ENCODE data around the gene NYAP1. TPM values are rescaled to one million over a fixed set of nuclear protein-coding genes. Genes with fewer than 3 reads are reported as not detected.

Gene NYAP1
- total and polyA plus RNA-seq, 2 of the 8 experiments (the other 6 are each of a cell fraction or from before 2014, with no cell fraction given): 1.9 to 4.6 TPM

DNA sequence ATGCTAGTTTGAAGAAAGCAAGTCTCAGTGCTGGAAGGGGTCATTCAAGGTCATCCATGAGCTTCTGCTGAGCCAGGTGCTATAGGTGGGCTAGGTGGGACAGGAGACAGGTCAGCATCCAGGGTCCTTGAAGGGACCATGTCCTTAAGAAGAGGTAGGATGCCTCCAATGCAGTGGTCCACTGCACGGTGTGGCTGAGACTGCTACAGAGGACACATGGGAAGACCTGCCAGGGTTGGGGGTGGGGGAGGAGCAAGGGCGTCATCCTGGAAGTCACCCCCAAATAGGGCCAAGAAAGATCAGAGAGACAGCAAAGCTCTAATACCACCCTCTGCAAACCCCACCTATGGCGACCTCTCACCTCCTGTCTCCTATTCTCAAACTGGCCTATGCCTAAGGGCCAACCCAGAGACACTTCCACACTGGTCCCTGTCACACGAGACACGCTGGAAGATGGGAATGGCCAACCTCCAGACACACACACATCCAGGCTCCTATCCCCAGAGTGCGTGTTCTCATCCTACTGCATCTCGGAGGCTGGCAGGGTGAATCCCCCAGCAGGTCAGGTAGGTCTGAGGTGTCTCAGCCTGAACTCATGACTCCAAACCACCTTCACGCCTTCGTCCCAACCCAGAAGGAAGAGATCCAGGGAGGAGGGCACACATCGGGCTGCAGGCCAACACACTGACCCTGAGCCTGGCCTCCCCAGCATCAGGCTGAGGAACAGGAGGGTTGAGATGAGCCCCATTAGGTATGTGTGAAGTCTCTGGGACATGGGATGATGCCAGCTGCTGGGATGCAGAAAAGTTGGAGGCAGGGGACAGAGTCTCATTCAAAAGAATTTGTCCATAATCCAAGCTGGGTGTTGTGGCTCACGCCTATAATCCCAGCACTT, 41.8 kb upstream of the NYAP1 start (continued):
- TF ChIP-seq, protein P1, sequence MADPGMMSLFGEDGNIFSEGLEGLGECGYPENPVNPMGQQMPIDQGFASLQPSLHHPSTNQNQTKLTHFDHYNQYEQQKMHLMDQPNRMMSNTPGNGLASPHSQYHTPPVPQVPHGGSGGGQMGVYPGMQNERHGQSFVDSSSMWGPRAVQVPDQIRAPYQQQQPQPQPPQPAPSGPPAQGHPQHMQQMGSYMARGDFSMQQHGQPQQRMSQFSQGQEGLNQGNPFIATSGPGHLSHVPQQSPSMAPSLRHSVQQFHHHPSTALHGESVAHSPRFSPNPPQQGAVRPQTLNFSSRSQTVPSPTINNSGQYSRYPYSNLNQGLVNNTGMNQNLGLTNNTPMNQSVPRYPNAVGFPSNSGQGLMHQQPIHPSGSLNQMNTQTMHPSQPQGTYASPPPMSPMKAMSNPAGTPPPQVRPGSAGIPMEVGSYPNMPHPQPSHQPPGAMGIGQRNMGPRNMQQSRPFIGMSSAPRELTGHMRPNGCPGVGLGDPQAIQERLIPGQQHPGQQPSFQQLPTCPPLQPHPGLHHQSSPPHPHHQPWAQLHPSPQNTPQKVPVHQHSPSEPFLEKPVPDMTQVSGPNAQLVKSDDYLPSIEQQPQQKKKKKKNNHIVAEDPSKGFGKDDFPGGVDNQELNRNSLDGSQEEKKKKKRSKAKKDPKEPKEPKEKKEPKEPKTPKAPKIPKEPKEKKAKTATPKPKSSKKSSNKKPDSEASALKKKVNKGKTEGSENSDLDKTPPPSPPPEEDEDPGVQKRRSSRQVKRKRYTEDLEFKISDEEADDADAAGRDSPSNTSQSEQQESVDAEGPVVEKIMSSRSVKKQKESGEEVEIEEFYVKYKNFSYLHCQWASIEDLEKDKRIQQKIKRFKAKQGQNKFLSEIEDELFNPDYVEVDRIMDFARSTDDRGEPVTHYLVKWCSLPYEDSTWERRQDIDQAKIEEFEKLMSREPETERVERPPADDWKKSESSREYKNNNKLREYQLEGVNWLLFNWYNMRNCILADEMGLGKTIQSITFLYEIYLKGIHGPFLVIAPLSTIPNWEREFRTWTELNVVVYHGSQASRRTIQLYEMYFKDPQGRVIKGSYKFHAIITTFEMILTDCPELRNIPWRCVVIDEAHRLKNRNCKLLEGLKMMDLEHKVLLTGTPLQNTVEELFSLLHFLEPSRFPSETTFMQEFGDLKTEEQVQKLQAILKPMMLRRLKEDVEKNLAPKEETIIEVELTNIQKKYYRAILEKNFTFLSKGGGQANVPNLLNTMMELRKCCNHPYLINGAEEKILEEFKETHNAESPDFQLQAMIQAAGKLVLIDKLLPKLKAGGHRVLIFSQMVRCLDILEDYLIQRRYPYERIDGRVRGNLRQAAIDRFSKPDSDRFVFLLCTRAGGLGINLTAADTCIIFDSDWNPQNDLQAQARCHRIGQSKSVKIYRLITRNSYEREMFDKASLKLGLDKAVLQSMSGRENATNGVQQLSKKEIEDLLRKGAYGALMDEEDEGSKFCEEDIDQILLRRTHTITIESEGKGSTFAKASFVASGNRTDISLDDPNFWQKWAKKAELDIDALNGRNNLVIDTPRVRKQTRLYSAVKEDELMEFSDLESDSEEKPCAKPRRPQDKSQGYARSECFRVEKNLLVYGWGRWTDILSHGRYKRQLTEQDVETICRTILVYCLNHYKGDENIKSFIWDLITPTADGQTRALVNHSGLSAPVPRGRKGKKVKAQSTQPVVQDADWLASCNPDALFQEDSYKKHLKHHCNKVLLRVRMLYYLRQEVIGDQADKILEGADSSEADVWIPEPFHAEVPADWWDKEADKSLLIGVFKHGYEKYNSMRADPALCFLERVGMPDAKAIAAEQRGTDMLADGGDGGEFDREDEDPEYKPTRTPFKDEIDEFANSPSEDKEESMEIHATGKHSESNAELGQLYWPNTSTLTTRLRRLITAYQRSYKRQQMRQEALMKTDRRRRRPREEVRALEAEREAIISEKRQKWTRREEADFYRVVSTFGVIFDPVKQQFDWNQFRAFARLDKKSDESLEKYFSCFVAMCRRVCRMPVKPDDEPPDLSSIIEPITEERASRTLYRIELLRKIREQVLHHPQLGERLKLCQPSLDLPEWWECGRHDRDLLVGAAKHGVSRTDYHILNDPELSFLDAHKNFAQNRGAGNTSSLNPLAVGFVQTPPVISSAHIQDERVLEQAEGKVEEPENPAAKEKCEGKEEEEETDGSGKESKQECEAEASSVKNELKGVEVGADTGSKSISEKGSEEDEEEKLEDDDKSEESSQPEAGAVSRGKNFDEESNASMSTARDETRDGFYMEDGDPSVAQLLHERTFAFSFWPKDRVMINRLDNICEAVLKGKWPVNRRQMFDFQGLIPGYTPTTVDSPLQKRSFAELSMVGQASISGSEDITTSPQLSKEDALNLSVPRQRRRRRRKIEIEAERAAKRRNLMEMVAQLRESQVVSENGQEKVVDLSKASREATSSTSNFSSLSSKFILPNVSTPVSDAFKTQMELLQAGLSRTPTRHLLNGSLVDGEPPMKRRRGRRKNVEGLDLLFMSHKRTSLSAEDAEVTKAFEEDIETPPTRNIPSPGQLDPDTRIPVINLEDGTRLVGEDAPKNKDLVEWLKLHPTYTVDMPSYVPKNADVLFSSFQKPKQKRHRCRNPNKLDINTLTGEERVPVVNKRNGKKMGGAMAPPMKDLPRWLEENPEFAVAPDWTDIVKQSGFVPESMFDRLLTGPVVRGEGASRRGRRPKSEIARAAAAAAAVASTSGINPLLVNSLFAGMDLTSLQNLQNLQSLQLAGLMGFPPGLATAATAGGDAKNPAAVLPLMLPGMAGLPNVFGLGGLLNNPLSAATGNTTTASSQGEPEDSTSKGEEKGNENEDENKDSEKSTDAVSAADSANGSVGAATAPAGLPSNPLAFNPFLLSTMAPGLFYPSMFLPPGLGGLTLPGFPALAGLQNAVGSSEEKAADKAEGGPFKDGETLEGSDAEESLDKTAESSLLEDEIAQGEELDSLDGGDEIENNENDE (IDR thresholded peaks at IDR 0.05; ENCODE audit: insufficient replicate concordance, low read length): no peak
- TF ChIP-seq, protein P2, sequence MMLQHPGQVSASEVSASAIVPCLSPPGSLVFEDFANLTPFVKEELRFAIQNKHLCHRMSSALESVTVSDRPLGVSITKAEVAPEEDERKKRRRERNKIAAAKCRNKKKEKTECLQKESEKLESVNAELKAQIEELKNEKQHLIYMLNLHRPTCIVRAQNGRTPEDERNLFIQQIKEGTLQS (IDR thresholded peaks at IDR 0.05; ENCODE audit: insufficient read depth, low read depth, low read length): no peak
- TF ChIP-seq ZNF274 (IDR thresholded peaks at IDR 0.05; ENCODE audit: borderline replicate concordance, extremely low read depth, low read length) (no peak), EGR1 (IDR thresholded peaks at IDR 0.05; ENCODE audit: borderline replicate concordance, low read depth, low read length) (no peak), KDM4A (IDR thresholded peaks at IDR 0.05; ENCODE audit: low read depth, low read length, severe bottlenecking) (no peak), TBP (IDR thresholded peaks at IDR 0.05; ENCODE audit: low read depth, low read length) (no peak)
- TF ChIP-seq, protein P3, sequence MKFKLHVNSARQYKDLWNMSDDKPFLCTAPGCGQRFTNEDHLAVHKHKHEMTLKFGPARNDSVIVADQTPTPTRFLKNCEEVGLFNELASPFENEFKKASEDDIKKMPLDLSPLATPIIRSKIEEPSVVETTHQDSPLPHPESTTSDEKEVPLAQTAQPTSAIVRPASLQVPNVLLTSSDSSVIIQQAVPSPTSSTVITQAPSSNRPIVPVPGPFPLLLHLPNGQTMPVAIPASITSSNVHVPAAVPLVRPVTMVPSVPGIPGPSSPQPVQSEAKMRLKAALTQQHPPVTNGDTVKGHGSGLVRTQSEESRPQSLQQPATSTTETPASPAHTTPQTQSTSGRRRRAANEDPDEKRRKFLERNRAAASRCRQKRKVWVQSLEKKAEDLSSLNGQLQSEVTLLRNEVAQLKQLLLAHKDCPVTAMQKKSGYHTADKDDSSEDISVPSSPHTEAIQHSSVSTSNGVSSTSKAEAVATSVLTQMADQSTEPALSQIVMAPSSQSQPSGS (IDR thresholded peaks at IDR 0.05; ENCODE audit: low read length): no peak

Measured in H1 (cell line).